ENCODE measurements around the gene PCGF3.

The PCGF3 gene

DNA sequence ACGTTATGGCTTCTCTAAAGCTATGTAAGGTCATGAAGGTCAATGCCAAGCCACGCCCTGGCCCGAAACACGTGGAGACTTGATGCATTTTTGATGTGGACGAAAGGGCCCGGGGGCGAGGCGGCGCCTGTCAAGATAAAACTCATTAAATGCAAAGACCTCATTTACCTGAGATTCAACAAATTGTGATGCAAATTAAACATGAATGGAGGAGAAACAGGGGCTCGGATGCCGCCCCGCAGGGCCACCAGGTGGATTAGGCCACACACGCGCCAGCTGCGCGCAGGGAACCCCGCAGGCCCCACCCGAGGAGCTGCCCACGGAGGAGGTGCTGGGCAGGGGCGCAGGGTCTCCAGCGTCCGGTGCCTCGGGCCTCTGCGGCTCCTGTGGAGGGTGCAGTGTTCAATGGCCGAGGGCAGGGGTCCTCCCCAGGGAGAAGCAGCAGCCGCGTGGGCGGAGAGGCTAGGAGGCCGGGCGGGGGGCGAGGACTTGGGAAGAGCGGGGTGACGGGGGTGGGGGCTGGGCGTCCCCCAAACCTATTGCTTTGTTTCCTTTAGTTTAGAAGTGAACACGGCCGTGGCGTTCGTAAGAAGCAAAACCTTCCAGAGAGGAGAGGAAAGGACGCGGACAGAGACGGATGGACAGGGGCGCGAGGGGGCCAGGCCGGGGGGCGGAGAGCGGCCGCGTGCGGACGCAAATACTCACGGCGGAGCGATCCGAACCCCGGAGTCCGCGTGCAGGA is 79.9 kb downstream of the PCGF3 start:
- TF ChIP-seq, protein P1, sequence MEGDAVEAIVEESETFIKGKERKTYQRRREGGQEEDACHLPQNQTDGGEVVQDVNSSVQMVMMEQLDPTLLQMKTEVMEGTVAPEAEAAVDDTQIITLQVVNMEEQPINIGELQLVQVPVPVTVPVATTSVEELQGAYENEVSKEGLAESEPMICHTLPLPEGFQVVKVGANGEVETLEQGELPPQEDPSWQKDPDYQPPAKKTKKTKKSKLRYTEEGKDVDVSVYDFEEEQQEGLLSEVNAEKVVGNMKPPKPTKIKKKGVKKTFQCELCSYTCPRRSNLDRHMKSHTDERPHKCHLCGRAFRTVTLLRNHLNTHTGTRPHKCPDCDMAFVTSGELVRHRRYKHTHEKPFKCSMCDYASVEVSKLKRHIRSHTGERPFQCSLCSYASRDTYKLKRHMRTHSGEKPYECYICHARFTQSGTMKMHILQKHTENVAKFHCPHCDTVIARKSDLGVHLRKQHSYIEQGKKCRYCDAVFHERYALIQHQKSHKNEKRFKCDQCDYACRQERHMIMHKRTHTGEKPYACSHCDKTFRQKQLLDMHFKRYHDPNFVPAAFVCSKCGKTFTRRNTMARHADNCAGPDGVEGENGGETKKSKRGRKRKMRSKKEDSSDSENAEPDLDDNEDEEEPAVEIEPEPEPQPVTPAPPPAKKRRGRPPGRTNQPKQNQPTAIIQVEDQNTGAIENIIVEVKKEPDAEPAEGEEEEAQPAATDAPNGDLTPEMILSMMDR (IDR thresholded peaks at IDR 0.05; ENCODE audit: low read length, missing control alignments) = no peak
- no peak for DNase-seq (ENCODE audit: low read depth)
- H3K4me3 ChIP-seq (replicated peaks; ENCODE audit: low read depth, low read length) = no peak overlapping the region

DNA sequence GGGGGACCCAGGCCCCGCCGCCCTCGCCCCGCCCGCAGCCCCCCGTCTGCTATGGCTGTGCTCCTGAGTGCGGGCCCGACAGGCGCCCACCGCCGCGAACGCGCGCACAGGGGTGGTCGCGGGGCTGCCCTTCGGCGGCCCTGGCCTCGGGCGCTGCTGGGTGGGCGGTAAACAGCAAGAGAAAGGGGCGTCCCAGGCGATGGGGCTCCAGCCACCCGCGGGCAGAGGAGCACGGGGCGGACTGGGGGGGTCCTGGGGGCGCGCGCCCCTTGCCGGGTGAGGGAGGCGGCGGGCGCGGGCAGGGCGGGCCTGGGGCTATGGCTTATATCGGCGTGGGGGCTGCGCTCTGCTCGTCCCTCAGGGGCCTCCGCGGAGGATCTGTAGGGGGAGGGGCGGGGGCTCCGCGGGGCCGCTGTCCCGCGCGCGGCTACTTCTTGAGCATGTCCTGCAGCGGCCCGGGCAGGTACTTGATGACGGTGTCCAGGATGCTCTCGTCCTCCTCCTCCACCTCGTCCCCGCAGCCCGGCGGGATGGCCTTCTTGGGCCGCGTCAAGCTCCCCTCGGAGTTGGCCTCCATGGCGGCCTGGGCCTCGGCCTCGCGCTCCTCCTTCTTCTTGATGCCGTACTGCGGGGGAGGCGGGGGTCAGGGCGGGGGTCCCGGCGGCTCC is 80.6 kb downstream of the PCGF3 start:
- DNase-seq (ENCODE audit: low read depth) = no peak
- no peak overlapping the region for H3K4me3 ChIP-seq (replicated peaks; ENCODE audit: low read depth, low read length)
- TF ChIP-seq, protein P1 (IDR thresholded peaks at IDR 0.05; ENCODE audit: low read length, missing control alignments) = no peak

DNA sequence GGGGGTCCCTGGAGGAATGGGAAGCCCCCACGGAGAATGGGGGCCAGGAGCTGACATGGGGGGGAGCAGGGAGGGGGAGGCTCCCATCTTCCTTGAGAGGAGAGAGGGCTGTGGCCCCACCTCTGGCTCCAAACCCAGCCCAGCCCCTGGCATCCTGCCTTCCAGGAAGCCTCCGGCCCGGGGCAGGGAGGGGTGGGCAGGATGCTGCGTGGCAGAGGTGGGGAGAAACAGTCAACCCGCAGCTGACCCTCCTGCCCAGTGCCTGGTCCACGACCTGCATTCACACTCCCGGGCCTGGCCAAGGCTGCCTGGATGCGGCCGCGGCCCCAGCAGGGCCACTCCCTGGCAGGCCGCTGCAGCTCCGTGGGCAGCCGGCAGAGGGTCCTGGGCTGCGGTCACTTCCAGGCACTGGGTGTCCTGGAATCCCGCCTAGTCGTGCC is 81.2 kb downstream of the PCGF3 start:
- no peak for DNase-seq (ENCODE audit: low read depth)
- TF ChIP-seq, protein P1 (IDR thresholded peaks at IDR 0.05; ENCODE audit: low read length, missing control alignments) = no peak
- H3K4me3 ChIP-seq (replicated peaks; ENCODE audit: low read depth, low read length) = no peak overlapping the region

DNA sequence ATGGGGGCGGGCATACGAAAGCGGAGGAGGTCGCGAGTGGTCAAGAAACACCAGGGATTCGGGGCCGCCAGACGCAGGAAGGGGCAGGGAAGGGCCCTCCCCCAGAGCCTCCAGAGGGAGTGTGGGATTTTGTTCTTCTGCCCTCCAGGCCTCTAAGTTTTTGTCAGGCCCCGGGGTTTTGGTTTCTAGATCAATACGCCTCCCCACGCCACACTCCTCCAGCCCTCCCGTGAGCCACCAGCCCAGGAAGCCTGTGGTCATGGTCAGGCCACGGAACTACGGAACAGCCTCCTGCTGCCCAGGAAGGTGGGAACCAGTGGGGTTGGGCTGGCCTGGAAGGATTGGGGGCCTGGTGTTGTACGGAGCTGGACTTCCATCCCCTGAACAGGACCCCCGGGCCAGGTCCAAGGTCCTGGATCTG is 81.9 kb downstream of the PCGF3 start:
- no peak for DNase-seq (ENCODE audit: low read depth)
- TF ChIP-seq, protein P1 (IDR thresholded peaks at IDR 0.05; ENCODE audit: low read length, missing control alignments) = no peak

DNA sequence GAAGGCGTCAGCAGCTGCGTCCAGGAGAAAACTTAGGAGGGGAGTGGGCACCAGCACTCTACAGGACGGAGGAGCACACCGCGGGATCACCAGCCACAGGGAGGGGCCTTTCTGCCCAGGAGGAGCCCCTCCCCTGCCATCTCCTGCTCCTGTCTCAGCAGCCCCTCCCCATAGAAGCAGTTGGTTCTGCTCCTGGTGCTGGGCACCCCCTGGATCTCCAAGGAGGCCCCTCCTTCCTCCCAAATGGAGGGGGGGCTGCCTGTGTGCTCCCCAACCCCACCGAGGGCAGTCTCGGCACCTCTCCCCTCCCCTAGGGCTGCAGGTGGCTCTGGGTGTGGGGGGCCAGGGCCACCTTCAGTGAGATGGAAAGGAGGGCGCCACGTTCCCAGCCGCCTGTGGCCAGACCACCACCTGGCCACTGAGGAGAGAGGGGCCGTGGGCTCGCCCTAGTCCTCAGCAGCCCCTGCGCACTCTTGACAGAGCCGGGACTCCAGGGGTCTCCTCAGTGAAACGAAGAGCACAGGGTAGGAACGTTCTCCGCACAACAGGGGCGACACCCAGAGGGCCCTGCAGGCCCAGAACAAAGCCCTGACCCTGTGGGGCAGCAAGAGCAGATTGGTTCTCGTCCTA is 82.5 kb downstream of the PCGF3 start:
- no peak overlapping the region for H3K4me3 ChIP-seq (replicated peaks; ENCODE audit: low read depth, low read length)
- TF ChIP-seq, protein P1 (IDR thresholded peaks at IDR 0.05; ENCODE audit: low read length, missing control alignments) = no peak
- DNase-seq (ENCODE audit: low read depth) = no peak

More for the DNA sequence above, 81.9 kb downstream of the PCGF3 start:
- H3K4me3 ChIP-seq (replicated peaks; ENCODE audit: low read depth, low read length) = no peak overlapping the region

DNA sequence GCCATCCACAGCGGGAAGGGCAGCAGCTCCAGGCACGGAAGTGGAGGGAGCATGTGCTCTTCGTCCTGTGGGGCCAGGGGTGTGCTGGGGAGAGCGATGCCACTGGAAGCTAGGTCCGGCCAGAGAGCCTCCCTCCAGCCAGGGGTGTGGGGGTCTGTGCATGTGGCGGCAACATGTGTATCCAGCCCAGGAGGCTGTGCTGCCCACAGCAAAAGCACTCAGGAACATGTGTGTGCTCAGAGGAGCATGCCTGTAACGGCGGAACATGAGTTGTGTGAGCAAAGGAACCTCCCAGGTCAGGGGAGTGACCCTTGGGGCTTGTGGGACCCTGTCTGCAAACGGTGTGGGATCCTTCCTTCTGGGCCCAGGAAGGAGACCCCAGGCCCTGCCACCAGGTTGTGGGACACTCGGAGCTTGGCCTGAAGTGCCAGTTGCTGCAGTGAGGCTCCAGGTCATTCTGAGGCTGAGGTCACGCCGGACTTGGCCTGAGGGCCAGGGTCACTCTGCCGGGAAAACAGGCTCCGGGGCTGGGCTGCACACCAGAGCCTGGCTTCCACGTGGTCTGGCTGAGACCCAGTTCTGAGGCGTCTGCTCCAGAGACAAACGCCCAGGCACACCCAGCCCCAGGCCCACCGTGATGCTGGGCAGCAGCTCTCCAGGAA is 83.1 kb downstream of the PCGF3 start:
- DNase-seq (ENCODE audit: low read depth) = no peak
- H3K4me3 ChIP-seq (replicated peaks; ENCODE audit: low read depth, low read length) = no peak overlapping the region
- TF ChIP-seq, protein P1 (IDR thresholded peaks at IDR 0.05; ENCODE audit: low read length, missing control alignments) = no peak
